ENCODE measurements around the gene TSPAN33.
"Not testable (repeated sequence)": the region's sequence is repeated elsewhere in the genome, so short reads cannot be mapped to it uniquely, and the experiment has no call there.

TSPAN33 gene

GRCh38 chr7:129209067-129209926, 64.8 kb downstream of the TSPAN33 start:
- no peak for DNase-seq

GRCh38 chr7:129210256-129210988, 65.9 kb downstream of the TSPAN33 start:
- DNase-seq: peak; percentile 73

- no peak for DNase-seq
Measured at GRCh38 chr7:129210989-129211312, 66.4 kb downstream of the TSPAN33 start.

- no peak for DNase-seq
Measured at GRCh38 chr7:129212126-129212525, 67.6 kb downstream of the TSPAN33 start.

- no peak for DNase-seq
Measured at GRCh38 chr7:129212596-129212995, 68.1 kb downstream of the TSPAN33 start.

- peak; percentile 13 for DNase-seq
Measured at GRCh38 chr7:129213828-129214227, 69.3 kb downstream of the TSPAN33 start.

GRCh38 chr7:129215691-129216090, 71.2 kb downstream of the TSPAN33 start:
- not testable (repeated sequence) for DNase-seq

- not testable (repeated sequence) for DNase-seq
Measured at GRCh38 chr7:129216101-129216715, 71.7 kb downstream of the TSPAN33 start.

GRCh38 chr7:129216821-129217416, 72.4 kb downstream of the TSPAN33 start:
- DNase-seq: not testable (repeated sequence)

- DNase-seq: peak; percentile 79
Measured at GRCh38 chr7:129218514-129219062, 74.1 kb downstream of the TSPAN33 start.

GRCh38 chr7:129219166-129219565, 74.7 kb downstream of the TSPAN33 start:
- DNase-seq: not testable (repeated sequence)
